ENCODE results near the gene GPR157. TPM values are rescaled to one million over a fixed set of nuclear protein-coding genes. Genes with fewer than 3 reads are reported as not detected.

GPR157 gene
- polyA plus RNA-seq, 3 donors = 0.56 to 1.1 (median 0.72) TPM

GRCh38 chr1:9161342-9161741, 32.4 kb upstream of the GPR157 start:
- Histone ChIP-seq H3K4me3 (replicated peaks in 1 of 3; ENCODE audit: low read depth in 2 of 3, low read length in 3 of 3) (no peak overlapping the region), H3K9me3 (replicated peaks in 1 of 2; ENCODE audit: control insufficient read depth in 1 of 2, insufficient read depth in 1 of 2, low read length in 2 of 2) (no peaks in the 10 kb centered on the region), H3K4me2 (replicated peaks; ENCODE audit: extremely low read depth, low read length, poor library complexity, severe bottlenecking) (no peak overlapping the region), H4K20me1 (ENCODE audit: insufficient read depth, low read length) (no peaks in the 10 kb centered on the region), H3K36me3 (replicated peaks in 1 of 2; ENCODE audit: control insufficient read depth in 1 of 2, insufficient read depth in 2 of 2, low read length in 2 of 2) (no peaks in the 10 kb centered on the region), H2AFZ (ENCODE audit: insufficient read depth, low read depth, low read length, poor library complexity, severe bottlenecking) (no peak overlapping the region), H3K27me3 (ENCODE audit: control insufficient read depth in 2 of 2, insufficient read depth in 2 of 2, low read length in 2 of 2) (peaks cover 0 to 3% of the 10 kb centered on the region in 2 donors), H3K79me2 (ENCODE audit: insufficient read depth, low read length) (no peaks in the 10 kb centered on the region), H3K4me1 (ENCODE audit: control insufficient read depth in 1 of 2, insufficient read depth in 2 of 2, low read length in 2 of 2) (peaks cover 30 to 34% of the 10 kb centered on the region in 2 donors), H3K9ac (ENCODE audit: insufficient read depth, low read length, poor library complexity, severe bottlenecking) (no peak overlapping the region), H3K27ac (ENCODE audit: low read depth in 1 of 2, low read length in 2 of 2) (no peak overlapping the region)
- WGBS (ENCODE audit: insufficient coverage) = 87% methylated on average over 3 of the region's 6 CpGs
- Mint-ChIP-seq H3K4me1 (peaks cover 26% of the 10 kb centered on the region), H3K4me3 (peak overlapping the region in 1 of 2 donors; percentile 46), H3K27me3 (ENCODE audit: low read depth in 3 of 3) (peaks cover 0 to 11% (median 7%) of the 10 kb centered on the region in 3 donors), H3K36me3 (no peaks in the 10 kb centered on the region), H3K9me3 (peaks cover 0 to 2% (median 0%) of the 10 kb centered on the region in 7 donors), H3K27ac (peak overlapping the region in 4 of 7 donors; percentile 5 to 97 (median 42))
- TF ChIP-seq CTCF (IDR thresholded peaks at IDR 0.05) = no peak
- intact Hi-C loops (cut with micrococcal nuclease) = no loop called here
- no peak for DNase-seq

GRCh38 chr1:9160079-9160717, 31.3 kb upstream of the GPR157 start:
- peaks cover 0 to 11% (median 7%) of the 10 kb centered on the region in 3 donors for H3K27me3 Mint-ChIP-seq (ENCODE audit: low read depth in 3 of 3)
- H3K27me3 ChIP-seq (ENCODE audit: control insufficient read depth in 2 of 2, insufficient read depth in 2 of 2, low read length in 2 of 2) = peaks cover 0 to 3% of the 10 kb centered on the region in 2 donors
- no peak overlapping the region for H2AFZ ChIP-seq (ENCODE audit: insufficient read depth, low read depth, low read length, poor library complexity, severe bottlenecking)
- peaks cover 30 to 33% of the 10 kb centered on the region in 2 donors for H3K4me1 ChIP-seq (ENCODE audit: control insufficient read depth in 1 of 2, insufficient read depth in 2 of 2, low read length in 2 of 2)
- no peak overlapping the region for H3K9ac ChIP-seq (ENCODE audit: insufficient read depth, low read length, poor library complexity, severe bottlenecking)
- no peak for DNase-seq
- H4K20me1 ChIP-seq (ENCODE audit: insufficient read depth, low read length) = no peaks in the 10 kb centered on the region
- no peak overlapping the region for H3K27ac ChIP-seq (ENCODE audit: low read depth in 1 of 2, low read length in 2 of 2)
- peaks cover 26% of the 10 kb centered on the region for H3K4me1 Mint-ChIP-seq
- no peaks in the 10 kb centered on the region for H3K36me3 ChIP-seq (replicated peaks in 1 of 2; ENCODE audit: control insufficient read depth in 1 of 2, insufficient read depth in 2 of 2, low read length in 2 of 2)
- H3K36me3 Mint-ChIP-seq = no peaks in the 10 kb centered on the region
- H3K9me3 Mint-ChIP-seq = peaks cover 0 to 2% (median 0%) of the 10 kb centered on the region in 7 donors
- H3K79me2 ChIP-seq (ENCODE audit: insufficient read depth, low read length) = no peaks in the 10 kb centered on the region
- H3K9me3 ChIP-seq (replicated peaks in 1 of 2; ENCODE audit: control insufficient read depth in 1 of 2, insufficient read depth in 1 of 2, low read length in 2 of 2) = no peaks in the 10 kb centered on the region
- no peak overlapping the region for H3K4me3 ChIP-seq (replicated peaks in 1 of 3; ENCODE audit: low read depth in 2 of 3, low read length in 3 of 3)
- H3K27ac Mint-ChIP-seq = peak overlapping the region in 2 of 7 donors; percentile 7 to 10
- H3K4me2 ChIP-seq (replicated peaks; ENCODE audit: extremely low read depth, low read length, poor library complexity, severe bottlenecking) = no peak overlapping the region
- no peak for TF ChIP-seq CTCF (IDR thresholded peaks at IDR 0.05)
- intact Hi-C loops (cut with micrococcal nuclease) = no loop called here
- H3K4me3 Mint-ChIP-seq = no peak overlapping the region
- 87% methylated on average over 4 of the region's 7 CpGs for WGBS (ENCODE audit: insufficient coverage)
